H9 (cell line): ENCODE measurements around the gene PRRT2. TPM values are rescaled to one million over a fixed set of nuclear protein-coding genes. Genes with fewer than 3 reads are reported as not detected.

ENCODE experiments used
- DNase-seq: peaks from one replicate; pipeline ENCODE4 v3.0.0-alpha.2; 2017
- H2AFZ ChIP-seq: one replicate; pipeline ENCODE4 v1.6.1; 2013; ENCODE audit warnings: mild to moderate bottlenecking, low read length, control low read depth, moderate library complexity
- H2AK5ac ChIP-seq: 2 replicates; pipeline ENCODE4 v1.6.1; 2013; ENCODE audit warnings: low read length, control low read depth, mixed read lengths; ENCODE audit not compliant: insufficient read length
- H2BK120ac ChIP-seq: one replicate; pipeline ENCODE4 v1.6.1; 2013; ENCODE audit warnings: low read depth, mild to moderate bottlenecking, low read length, control low read depth, inconsistent platforms; ENCODE audit not compliant: poor library complexity, severe bottlenecking
- H2BK12ac ChIP-seq: 2 replicates; pipeline ENCODE4 v1.6.1; 2013; ENCODE audit warnings: low read length, control low read depth, mixed read lengths, low read depth; ENCODE audit not compliant: insufficient read length
- H2BK15ac ChIP-seq: 2 replicates; pipeline ENCODE4 v1.6.1; 2013; ENCODE audit warnings: low read depth, low read length, control low read depth
- H2BK20ac ChIP-seq: one replicate; pipeline ENCODE4 v1.6.1; 2013; ENCODE audit warnings: low read depth, mild to moderate bottlenecking, low read length, control low read depth, inconsistent platforms; ENCODE audit not compliant: poor library complexity, severe bottlenecking
- H2BK5ac ChIP-seq: 2 replicates; pipeline ENCODE4 v1.6.1; 2013; ENCODE audit warnings: low read length, control low read depth, mixed read lengths; ENCODE audit not compliant: insufficient read length
- H3K14ac ChIP-seq: 2 replicates; pipeline ENCODE4 v1.6.1; 2013; ENCODE audit warnings: low read length, control low read depth; ENCODE audit not compliant: insufficient read depth
- H3K18ac ChIP-seq: 2 replicates; pipeline ENCODE4 v1.6.1; 2013; ENCODE audit warnings: low read depth, mild to moderate bottlenecking, mixed read lengths, low read length, control low read depth; ENCODE audit not compliant: insufficient read length
- H3K23ac ChIP-seq: 2 replicates; pipeline ENCODE4 v1.6.1; 2013; ENCODE audit warnings: low read length, control low read depth, mixed read lengths, low read depth; ENCODE audit not compliant: insufficient read length
- H3K23me2 ChIP-seq: 2 replicates; pipeline ENCODE4 v1.6.1; 2013; ENCODE audit warnings: low read depth, mild to moderate bottlenecking, mixed read lengths, low read length, control low read depth; ENCODE audit not compliant: insufficient read length, poor library complexity, severe bottlenecking
- H3K27ac ChIP-seq: 2 replicates; pipeline ENCODE4 v1.5.1; 2013; ENCODE audit warnings: low read length, control low read depth, mixed read lengths, low read depth; ENCODE audit not compliant: insufficient read length
- H3K27me3 ChIP-seq: 2 replicates; pipeline ENCODE4 v1.6.1; 2013; ENCODE audit warnings: low read length, control low read depth, inconsistent platforms; ENCODE audit not compliant: insufficient read depth
- H3K4ac ChIP-seq: 2 replicates; pipeline ENCODE4 v1.6.1; 2013; ENCODE audit warnings: low read depth, mild to moderate bottlenecking, control low read depth, inconsistent platforms, low read length, moderate library complexity
- H3K4me1 ChIP-seq: 2 replicates; pipeline ENCODE4 v1.6.1; 2013; ENCODE audit warnings: low read length, control low read depth, inconsistent platforms; ENCODE audit not compliant: insufficient read depth
- H3K4me2 ChIP-seq: 2 replicates; pipeline ENCODE4 v1.6.1; 2013; ENCODE audit warnings: low read length, control low read depth, mixed read lengths; ENCODE audit not compliant: insufficient read length, insufficient read depth
- H3K56ac ChIP-seq: 2 replicates; pipeline ENCODE4 v1.6.1; 2013; ENCODE audit warnings: low read depth, mild to moderate bottlenecking, mixed read lengths, low read length, control low read depth; ENCODE audit not compliant: insufficient read length
- H3K79me1 ChIP-seq: 2 replicates; pipeline ENCODE4 v1.6.1; 2013; ENCODE audit warnings: low read depth, mild to moderate bottlenecking, moderate library complexity, low read length, control low read depth, inconsistent platforms; ENCODE audit not compliant: insufficient read depth, poor library complexity, severe bottlenecking
- H3K79me2 ChIP-seq: 2 replicates; pipeline ENCODE4 v1.6.1; 2013; ENCODE audit warnings: low read length, control low read depth, inconsistent platforms; ENCODE audit not compliant: insufficient read depth
- H3K9ac ChIP-seq: 2 replicates; pipeline ENCODE4 v1.6.1; 2013; ENCODE audit warnings: low read length, control low read depth, mixed read lengths; ENCODE audit not compliant: insufficient read length; ENCODE audit errors: extremely low read depth
- H3K9me3 ChIP-seq: one replicate; pipeline ENCODE4 v1.6.1; 2013; ENCODE audit warnings: low read depth, low read length, inconsistent platforms; ENCODE audit not compliant: control insufficient read depth
- H3T11ph ChIP-seq: one replicate; pipeline ENCODE4 v1.6.1; 2013; ENCODE audit warnings: mild to moderate bottlenecking, low read length, control low read depth, inconsistent platforms
- H4K20me1 ChIP-seq: one replicate; pipeline ENCODE4 v1.6.1; 2013; ENCODE audit not compliant: control insufficient read depth, insufficient read length, insufficient read depth
- H4K5ac ChIP-seq: 2 replicates; pipeline ENCODE4 v1.6.1; 2013; ENCODE audit warnings: low read depth, mild to moderate bottlenecking, mixed read lengths, low read length, control low read depth; ENCODE audit not compliant: insufficient read length
- H4K8ac ChIP-seq: replicated peaks from 2 replicates; pipeline ENCODE4 v1.6.1; 2013; ENCODE audit warnings: low read length, control low read depth, mixed read lengths, low read depth; ENCODE audit not compliant: insufficient read length
- H4K91ac ChIP-seq: 2 replicates; pipeline ENCODE4 v1.6.1; 2013; ENCODE audit warnings: low read depth, mild to moderate bottlenecking, moderate library complexity, mixed read lengths, low read length, control low read depth; ENCODE audit not compliant: insufficient read length
- H3K27ac Mint-ChIP-seq, 3 experiments: 2 replicates in 2 of 3; 3 replicates in 1 of 3; pipeline ENCODE4 v1.8.0; 2020 to 2021; ENCODE audit warnings: mixed read lengths in 3 of 3, mild to moderate bottlenecking in 1 of 3, moderate library complexity in 1 of 3
- H3K27me3 Mint-ChIP-seq: 2 replicates; pipeline ENCODE4 v1.8.0; 2021; ENCODE audit warnings: low read depth, mild to moderate bottlenecking, moderate library complexity, mixed read lengths
- H3K36me3 Mint-ChIP-seq, 3 experiments: 2 replicates in 2 of 3; 3 replicates in 1 of 3; pipeline ENCODE4 v1.8.0; 2020 to 2021; ENCODE audit warnings: low read depth in 3 of 3, mixed read lengths in 3 of 3; ENCODE audit not compliant: insufficient read depth in 1 of 3
- H3K4me1 Mint-ChIP-seq, 2 experiments: 2 replicates each; pipeline ENCODE4 v1.8.0; 2020; ENCODE audit warnings: mixed read lengths in 2 of 2
- H3K4me3 Mint-ChIP-seq, 2 experiments: 2 replicates in 1 of 2; 3 replicates in 1 of 2; pipeline ENCODE4 v1.8.0; 2020 to 2021; ENCODE audit warnings: mild to moderate bottlenecking in 2 of 2, mixed read lengths in 2 of 2, moderate library complexity in 1 of 2
- H3K9me3 Mint-ChIP-seq, 2 experiments: 2 replicates in 1 of 2; 3 replicates in 1 of 2; pipeline ENCODE4 v1.8.0; 2020; ENCODE audit warnings: mild to moderate bottlenecking in 2 of 2, mixed read lengths in 2 of 2, moderate library complexity in 1 of 2
- CTCF ChIP-seq: fragments of 200-600 bp; sonication (generic); conservative IDR thresholded peaks from 3 replicates; pipeline ENCODE4 v1.8.0; 2021; ENCODE audit warnings: antibody characterized with exemption, mild to moderate bottlenecking
- WGBS: extraction: QIAGEN DNeasy Blood & Tissue Kit; methylation state at CpG from one replicate; pipeline ENCODE4 v1.1.7; 2013; ENCODE audit warnings: missing lambda C conversion rate, low lambda C conversion rate, mixed read lengths; ENCODE audit not compliant: insufficient read length; ENCODE audit errors: extremely low coverage; 5-methylcytosine and 5-hydroxymethylcytosine counted together
- total RNA-seq: library from RNA; stranded (reverse); gene quantifications from 2 replicates; pipeline ENCODE4 v1.2.1, GENCODE V29; 2021

PRRT2 gene
- total RNA-seq, 1 experiment from 2014 or later: 14.6 TPM

GRCh38 chr16:29862884-29863668, 51.1 kb downstream of the PRRT2 start, which contains the start of gene CDIPT:
Gene CDIPT (minus strand): TSS chr16:29863226. CDS start chr16:29862857, 369 bp downstream.
- Histone ChIP-seq H3K9ac (peak within 1 kb of the TSS; percentile 90), H2AFZ (peak within 1 kb of the TSS; percentile 66), H3K4me1 (no peaks in the 10 kb centered on the region; the same call in 1 of the 2 replicates), H3K79me1 (peaks cover 8% of the 10 kb centered on the region), H3K4me2 (peak within 1 kb of the TSS; percentile 91), H3K9me3 (no peaks in the 10 kb centered on the region), H2BK15ac (no peak within 1 kb of the TSS), H2BK12ac (peak within 1 kb of the TSS; percentile 19), H3K27me3 (no peaks in the 10 kb centered on the region), H2AK5ac (no peak within 1 kb of the TSS), H3K79me2 (no peaks in the 10 kb centered on the region), H3K4ac (no peak within 1 kb of the TSS; the same call in 1 of the 2 replicates), H3K23me2 (peaks cover 9% of the 10 kb centered on the region), H2BK5ac (peak within 1 kb of the TSS; percentile 70), H2BK120ac (peak within 1 kb of the TSS; percentile 88), H3K56ac (no peak within 1 kb of the TSS), H3K14ac (peak within 1 kb of the TSS; percentile 83), H3K27ac (peak within 1 kb of the TSS; percentile 63), H4K91ac (no peak within 1 kb of the TSS), H4K5ac (no peak within 1 kb of the TSS), H3K23ac (no peak within 1 kb of the TSS), H2BK20ac (no peak within 1 kb of the TSS), H3T11ph (peak within 1 kb of the TSS; percentile 81), H4K20me1 (no peaks in the 10 kb centered on the region), H3K18ac (peak within 1 kb of the TSS; percentile 93), H4K8ac (no peak within 1 kb of the TSS)
- Mint-ChIP-seq H3K27ac (peak within 1 kb of the TSS; percentile 99 to 100 (median 100)), H3K27me3 (peaks cover 2% of the 10 kb centered on the region), H3K9me3 (no peaks in the 10 kb centered on the region), H3K4me1 (peaks cover 9 to 14% of the 10 kb centered on the region in 2 experiments), H3K4me3 (peak within 1 kb of the TSS; percentile 97 to 99), H3K36me3 (peaks cover 17 to 33% (median 30%) of the 10 kb centered on the region in 3 experiments; a peak in 6 of 7 replicates)
- TF ChIP-seq CTCF: peak; percentile 65
- no CpG with 5 or more reads among the region's 57 CpGs for WGBS
- DNase-seq: peak; percentile 96
